Medulla oblongata (tissue), 1 donor: ENCODE results near the gene TSHZ3.

Experiments
- DNase-seq: peaks from one replicate; pipeline ENCODE4 v3.0.0-alpha.2; 2015; ENCODE audit errors: extremely low spot score

TSHZ3 gene

DNA sequence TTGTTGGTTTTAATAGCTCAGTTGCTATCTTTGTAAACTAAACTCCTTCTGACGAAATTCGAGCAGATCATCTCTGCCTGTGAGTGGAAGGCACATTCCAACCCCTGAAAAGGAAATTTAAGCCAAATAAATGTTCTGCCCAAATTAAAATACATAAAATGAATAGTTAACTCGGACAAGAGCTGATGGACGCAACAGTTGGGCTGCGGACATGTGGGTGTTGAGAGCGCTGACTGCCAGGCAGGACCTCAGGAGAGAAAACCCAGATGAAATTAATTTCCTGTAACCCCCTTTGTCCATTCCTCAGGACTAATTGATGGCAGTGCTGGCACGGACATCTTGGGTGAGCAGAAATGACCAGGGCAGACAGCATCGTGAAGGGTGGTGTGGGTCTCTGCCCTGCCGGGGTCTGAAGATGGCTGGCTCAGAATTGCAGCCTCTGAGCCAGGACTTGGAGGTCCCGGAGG is 86.5 kb downstream of the TSHZ3 start:
- DNase-seq: no peak

DNA sequence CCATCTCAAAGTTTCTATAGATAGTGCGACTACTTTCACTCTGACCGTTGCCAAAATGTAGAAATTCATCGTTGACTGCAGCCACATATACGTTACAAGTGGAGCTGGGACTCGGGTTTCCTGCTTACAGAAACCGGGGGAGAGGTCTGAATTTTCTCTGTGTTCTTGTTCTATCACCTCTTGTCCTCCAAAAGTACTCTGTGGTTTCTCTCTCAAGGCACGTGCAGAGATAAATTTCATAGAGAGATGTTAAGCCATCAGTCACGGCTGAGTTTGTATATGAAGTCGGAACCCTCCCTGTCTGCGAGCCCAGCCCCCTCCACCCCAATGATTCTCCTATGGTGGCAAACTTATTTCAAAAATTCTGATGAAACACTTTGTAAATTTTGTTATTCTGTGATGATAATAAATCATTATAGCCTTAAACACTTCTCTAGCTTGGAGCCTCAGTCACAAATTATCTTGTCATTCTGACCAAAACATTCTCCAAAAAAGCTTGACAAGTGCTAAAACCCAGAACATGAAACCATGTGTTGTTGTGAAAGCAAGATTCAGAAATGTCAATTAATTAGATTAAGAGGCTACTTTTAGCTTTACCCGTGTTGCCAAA is 87.5 kb downstream of the TSHZ3 start:
- DNase-seq: no peak

DNA sequence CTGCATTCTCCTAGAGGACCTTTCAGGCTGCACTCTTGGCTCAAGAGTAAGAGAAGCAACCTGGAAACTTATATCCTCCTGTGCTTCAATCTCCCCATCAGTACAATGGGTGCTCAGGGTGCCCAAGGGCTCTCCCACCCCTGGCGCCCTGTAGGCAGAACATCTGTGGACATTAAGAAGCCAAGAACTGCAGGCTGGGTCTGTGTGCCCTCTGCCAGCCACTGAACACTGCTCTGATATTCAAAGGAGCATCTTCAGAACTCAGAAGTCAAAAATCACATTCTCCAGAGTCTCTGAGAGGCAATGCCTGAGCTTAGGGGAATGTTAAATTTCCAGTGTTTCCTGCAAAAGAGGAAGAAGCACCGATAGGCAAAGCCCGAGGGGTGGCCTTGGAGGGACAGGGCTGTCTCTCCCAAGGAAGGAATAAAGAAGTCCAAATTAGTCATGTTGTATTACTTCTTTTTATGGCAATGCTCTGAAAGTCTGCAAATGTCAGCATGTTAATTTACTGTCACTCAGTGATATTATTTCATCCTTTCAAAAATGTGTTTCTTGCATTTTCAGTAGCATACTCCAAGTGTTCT is 88.1 kb downstream of the TSHZ3 start:
- DNase-seq: no peak

DNA sequence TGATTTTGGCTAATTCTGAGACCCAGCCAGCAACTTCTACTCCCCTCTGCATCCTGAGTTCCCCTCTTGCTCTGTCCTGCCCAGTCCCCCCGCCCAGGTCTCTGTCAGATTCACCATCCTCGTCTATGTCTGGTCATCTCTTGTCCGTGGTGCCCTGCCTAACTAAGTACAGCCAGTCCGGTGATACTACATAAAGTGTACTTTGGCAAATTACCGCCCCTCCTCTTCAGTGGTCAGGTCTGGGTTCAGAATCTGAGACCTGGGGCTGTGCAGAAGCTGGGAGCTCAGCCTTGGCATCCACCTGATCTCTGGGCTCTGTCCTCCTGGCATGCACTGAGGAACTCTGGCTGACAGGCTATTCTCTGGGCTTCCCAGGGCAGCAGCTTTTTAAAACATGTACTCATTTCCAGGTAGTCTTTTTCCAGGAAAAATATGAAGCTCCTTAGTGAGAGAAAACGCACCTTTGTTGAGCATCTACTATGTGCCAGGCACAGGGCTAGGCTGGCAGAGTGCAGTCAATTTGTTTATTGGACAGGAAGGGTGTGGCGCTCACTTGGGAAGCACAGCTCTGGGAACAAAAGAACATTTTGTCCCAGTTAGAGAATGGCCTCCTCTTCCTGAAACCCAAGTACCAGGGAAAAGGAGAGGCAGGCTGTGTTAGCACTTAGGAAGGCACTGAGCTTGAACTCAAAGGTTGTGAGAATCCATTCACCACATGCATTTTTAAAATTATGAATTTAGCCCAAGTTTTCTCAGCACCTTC is 88.9 kb downstream of the TSHZ3 start:
- DNase-seq: no peak

DNA sequence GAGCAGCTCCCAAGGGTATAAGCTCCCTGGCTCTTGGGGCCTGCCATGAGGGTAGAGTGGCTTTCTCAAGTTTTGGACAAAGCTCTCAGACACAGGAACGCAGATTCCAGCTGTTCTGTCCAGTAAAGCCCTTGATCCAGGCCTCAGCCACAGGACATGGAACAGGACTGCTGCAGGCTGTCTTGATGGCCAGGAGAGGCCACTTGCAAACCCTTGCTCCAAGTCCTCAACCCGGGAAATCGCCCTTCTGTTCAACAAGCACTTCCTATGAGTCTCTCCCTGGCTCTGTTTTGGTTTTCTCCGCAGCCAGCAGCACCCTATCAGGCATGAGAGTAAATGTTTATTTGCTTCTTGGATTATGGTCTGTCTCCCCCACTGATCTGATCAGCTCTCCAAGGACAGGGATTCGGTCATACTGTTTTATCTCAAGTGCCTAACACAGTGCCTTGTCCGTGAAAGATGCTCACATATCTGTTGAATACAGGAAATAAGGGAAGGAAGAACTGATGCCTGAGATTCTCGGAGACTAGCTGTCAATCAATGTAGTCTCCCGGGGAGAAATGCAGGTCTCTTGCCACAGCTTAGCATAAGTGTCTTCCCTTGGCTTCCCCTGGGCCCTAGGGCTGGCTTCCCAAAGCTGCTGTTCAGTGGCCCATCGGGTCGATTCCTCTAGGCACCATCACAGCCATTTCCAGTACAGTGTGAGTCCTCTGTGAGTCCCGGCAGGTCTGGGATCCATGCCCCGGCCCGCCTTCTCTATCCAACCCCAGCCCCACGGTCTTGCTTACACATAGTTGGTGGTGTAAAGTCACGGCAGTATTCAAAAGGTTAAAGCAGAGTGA is 90.8 kb downstream of the TSHZ3 start:
- no peak for DNase-seq

DNA sequence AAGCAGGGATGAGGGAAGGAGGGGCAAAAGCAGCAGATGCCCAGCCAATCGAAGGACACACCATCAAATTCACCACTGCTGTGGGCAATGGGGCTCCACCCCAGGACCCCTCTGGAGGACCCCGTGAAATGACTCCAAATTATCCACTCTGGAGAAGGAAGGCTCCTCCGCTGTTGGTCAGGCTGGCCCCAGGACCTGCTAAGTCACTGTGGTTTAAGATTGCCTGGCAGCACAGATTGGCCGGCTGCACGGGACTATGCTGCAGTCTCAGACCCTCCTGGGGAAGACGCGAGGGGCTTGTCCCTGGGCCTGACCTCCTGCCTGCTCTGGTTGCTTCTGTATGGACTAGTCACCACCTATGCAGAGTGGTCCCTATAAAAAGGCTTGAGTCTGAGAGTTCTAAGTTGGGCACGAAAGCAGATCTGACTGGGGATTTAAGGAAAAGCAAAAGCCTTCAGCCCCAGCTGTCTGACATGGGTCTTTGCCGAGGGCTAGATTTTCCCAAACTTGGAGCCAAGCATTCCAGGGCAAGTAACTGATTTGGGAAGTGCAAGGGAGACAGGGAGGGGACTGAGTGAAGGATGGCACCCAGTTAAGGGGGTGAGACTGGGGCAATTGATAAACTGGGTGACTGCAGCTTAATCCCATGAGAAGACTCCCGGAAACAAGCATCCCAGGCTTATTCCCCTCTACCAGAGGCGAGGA is 91.7 kb downstream of the TSHZ3 start:
- DNase-seq: no peak

DNA sequence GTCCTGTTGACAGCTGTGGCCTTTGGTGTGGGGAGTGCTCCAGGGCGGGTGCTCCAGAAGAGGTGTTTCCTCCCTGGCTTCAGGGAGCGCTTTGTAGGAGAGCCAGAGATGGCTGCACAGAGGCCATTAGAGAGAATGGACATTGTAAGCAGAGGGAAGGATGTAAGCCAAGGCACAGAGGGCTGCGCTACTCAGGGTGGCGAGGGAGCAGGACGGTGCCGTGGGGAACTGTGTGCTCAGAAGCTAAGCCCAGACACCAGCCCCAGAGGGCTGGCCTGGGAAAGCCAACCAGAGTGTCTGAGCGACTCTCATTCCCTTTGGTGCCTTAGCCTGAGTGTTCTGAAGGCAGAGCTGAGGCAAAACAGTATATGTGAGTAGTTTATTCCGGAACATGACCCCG is 92.2 kb downstream of the TSHZ3 start:
- DNase-seq: no peak

DNA sequence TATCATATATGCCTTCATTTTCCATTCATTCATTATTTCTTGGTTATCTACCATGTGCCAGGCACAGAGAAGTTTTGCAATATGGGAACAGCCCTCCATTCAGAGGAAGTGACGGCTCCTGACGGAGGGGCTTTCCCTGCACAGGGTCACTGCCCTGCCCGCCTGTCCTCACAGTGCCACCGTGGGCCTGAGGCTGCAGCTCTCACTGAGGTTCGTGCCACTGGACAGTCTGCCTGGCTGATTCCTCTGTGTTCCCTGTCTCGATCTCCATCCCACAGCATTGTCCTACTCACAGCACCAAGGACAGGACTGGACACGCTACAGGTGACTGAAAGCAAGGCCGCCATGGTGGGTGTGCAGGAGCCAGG is 92.7 kb downstream of the TSHZ3 start:
- DNase-seq: no peak

DNA sequence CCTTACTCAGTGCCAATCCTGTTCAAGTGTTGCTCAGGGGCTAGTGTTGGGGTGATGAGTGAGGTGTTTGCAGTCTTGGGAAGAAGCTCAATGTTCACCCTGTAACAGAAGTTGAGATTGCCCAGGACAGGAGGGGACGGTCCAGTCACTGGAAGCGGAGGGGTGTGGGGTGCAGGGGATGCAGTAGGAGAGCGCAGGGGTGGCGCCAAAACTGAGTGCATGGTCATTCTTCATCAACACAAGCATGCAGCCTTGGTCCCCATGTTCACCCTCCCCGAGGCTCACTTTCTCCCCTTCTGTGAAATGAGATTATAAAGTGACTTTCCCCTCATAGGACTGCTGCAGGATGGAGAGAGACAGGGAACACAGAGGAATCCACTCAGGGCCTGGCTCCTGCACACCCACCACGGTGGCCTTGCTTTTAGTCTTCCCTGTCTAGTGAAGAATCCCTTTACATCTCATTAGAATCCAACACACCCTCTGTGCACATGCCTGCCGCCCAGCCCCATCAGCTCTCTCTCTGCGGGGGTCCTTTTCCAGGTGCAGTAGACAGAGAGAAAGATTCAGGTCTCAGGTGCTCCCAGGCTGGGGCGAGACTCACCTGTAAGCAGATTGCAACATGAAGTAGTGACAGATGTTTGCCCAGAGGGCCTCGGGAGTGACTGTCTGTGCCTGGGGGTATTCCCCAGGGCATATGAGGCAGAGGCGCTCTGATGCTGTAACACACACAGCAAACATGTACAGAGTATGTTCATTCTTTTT is 93.2 kb downstream of the TSHZ3 start:
- no peak for DNase-seq

DNA sequence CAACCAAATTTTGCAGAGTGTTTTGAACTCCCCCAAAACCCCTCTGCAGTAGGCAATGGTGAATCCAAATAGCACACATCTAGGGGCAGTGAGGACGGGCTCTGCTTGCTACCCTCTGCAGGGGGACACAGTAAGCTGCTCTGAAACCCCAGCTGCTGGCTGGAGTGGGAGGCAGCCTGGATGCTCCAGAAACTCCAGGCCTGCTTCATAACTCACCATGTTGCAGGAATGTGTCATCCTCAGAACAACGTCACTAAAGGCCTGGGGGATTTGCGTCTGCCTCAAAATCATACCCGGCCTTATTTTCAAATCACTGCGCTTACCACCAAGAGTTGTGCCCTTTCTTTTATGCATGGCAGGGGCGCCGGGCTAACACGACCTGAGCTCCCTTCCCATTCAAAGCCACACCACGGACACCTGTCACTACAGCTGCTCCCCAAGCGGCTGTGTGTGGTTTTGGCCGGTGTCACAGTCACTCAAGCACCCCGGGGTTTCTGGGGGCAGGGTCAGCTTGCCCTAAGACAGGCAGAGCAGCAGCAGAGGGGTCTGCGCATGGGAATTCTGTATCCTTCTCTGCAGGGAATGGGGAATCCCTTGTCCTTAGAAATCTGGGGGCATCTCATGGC is 93.9 kb downstream of the TSHZ3 start:
- no peak for DNase-seq

DNA sequence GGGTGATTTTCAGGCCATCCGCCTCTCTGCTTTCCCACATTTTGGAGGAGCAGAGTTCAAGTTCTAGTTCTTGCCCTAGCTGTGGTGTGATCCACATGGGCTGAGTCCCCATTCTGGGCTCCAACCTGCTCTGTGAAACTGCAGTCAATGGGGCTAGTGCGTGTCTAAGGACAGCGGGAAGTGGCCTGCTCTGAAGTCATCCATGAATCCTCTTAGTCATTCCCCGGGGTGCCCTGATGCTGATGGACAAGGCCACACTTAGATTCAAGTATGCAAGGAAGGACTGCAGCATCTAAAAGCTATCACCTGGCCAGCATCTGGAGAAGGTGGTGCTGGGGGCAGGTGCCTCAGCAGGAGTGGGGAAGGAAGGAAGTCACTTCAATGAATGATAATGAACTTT is 94.6 kb downstream of the TSHZ3 start:
- DNase-seq: no peak

DNA sequence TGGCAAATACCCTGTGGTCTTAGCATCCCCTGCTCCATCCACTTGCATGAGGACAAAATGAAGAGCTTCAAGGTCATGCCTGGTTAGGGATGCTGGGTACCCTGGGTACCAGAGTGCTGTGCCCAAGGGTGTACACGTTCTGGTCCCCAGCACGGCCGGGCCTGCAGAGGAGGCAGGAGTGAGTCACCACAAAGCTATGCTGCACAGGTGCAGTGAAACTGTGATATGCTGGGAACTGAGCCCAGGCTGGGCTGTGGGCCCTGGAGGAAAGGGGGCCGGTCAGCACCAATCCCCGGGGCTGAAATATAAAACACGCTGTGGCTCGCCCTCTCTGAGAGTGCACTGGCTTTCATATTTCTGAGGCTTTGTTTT is 95.1 kb downstream of the TSHZ3 start:
- DNase-seq: no peak

DNA sequence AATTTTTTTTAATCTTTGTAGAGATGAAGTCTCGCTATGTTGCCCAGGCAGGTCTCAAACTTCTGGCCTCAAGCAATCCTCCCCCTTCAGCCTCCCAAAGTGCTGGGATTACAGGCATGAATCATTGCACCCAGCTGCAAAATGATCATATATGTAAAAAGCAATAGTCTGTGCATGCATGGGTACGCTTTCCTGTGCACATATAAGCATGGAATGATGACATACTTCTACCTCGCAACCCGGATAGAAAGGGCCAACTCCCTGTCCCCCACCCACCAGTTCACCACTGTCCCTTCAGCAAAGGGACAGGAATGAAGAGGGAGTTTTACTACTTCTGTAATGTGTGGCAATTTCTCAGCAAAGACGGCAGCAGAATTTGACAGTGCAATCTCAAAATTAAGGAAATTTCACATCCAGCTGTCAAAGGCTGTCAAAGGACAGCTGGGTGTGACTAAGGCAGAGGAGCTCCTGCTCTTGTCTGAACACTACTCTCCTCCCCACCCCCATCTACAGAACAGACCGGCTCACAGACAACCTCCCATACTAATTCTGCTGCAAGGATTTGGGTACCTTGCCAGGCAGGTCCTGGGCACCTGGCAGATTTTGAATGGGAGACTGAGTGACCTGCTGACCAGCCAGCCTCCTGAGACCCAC is 95.6 kb downstream of the TSHZ3 start:
- no peak for DNase-seq

DNA sequence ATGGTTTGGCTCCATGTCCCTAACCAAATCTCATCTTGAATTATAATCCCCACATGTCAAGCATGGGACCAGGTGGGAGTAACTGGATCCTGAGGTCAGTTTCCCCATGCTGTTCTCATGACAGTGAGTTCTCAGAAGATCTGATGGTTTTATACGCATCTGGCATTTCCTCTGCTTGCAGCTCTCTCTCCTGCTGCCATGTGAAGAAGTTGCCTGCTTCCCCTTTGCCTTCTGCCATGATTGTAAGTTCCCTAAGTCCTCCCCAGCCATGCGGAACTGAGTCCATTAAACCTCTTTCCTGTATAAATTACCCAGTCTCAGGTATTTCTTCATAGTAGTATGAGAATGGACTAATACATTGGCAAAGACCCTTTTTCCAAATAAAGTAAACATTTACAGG is 96.8 kb downstream of the TSHZ3 start:
- DNase-seq: no peak

DNA sequence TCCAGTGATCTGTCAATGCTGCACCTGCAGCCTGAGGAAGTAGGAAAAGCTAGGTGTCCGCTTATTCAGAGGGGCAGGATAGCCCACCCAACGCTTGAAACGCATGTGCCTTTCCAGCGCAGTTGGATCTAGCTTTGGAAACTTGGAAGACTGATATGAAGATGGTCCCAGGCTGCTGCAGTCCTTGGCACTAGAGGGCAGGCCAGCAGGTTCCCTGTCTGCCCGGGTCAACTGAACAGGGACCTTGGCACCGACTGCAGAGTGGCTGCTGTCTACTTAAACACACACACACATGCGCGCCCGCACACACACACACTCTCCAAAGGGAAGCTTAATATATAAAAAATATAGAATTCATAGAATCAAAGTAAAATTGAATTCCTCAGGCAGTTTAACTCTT is 100.0 kb downstream of the TSHZ3 start:
- peak; percentile 4 for DNase-seq

DNA sequence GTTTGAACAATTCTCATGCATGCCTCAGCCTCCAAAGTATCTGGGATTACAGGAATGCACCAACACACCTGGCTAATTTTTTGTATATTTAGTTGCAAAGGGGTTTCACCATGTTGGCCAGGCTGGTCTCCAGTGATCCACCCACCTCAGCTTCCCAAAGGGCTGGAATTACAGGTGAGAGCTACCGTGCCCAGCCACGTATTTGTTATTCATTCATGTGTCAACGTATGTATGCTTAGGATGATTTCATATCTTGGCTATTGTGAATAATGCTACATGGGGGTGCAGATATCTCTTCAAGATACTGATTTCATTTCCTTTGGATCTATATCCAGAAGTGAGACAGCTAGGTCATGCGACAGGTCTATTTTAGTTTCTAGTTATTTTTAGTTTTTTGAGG is 113.4 kb downstream of the TSHZ3 start:
- no peak for DNase-seq

DNA sequence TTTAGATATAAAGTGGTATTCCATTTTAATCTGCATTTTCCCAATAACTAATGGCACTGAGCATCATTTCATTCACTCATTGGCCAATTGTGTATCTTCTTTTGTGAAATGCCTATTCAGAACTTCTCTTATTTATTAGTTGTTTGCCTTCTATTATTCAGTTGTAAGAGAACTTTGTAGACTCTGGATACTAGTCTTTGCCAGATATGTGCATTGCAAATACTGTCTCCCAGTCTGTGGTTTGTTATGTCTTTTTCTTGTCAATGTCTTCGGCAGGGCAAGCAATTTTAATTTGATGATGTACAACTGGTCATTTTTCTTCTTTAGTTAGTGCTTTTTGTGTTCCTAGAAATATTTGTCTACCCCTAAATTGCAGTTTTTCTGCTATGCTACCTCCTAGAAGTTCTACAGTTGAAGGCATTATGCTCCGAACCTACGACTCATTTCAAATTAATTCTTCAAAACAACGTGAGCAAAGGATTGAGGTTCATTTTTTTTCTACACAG is 115.9 kb downstream of the TSHZ3 start:
- no peak for DNase-seq

DNA sequence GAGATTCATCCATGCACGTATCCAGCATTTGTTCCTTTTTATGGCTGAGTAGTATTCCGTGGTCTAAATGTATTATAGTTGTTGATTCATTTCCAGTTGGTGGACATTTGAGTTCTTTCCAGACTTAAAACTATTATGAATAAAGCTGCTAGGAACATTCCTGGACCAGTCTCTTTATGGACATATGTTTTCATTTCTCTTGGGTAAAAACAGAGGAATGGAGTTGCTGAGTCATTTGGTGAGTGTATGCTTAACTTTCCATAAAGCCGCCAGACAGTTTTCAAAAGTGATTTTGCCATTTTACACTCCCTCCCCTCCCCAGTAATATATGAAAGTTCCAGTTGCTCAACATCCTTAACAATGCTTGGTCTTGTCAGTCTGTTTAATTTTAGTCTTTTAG is 116.4 kb downstream of the TSHZ3 start:
- no peak for DNase-seq

DNA sequence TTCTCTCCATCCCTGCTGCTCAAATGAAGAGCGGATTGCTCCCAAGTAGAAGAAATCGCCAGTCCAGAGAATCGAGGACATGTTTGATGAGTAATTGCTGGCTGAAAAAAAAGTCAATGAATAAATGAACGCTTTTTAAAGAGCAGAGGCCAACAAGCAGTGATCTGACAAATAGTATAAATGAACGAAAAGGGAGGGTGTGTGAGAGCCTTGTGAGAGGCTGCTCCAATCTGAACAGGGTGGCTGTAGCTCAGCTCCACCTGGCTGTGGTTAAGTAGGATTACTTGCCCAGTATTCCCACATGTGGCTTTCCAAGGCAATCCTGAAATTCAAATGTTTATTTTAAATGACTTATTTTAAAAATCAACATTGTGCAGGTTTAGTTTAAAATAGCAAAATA is 117.1 kb downstream of the TSHZ3 start:
- DNase-seq: no peak

DNA sequence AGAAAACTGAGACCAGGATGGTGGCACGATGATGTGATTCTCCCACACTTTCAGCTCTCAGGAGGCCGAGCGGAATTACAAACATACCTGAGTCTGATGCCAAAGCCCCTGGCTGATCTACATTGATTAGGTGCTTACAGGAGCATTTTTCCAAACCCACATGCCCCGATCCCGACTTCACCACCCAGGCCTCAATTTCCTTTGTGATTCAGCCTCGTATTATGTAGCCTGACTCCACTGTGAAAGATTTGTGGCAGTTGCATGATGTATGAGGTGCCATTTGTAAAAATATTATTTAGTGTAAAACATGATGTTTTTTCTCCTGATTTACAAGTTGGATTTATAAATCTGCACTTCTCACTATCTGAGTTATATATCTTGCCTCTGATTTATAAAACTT is 118.0 kb downstream of the TSHZ3 start:
- no peak for DNase-seq
